ES-I3 (cell line): ENCODE results near the gene SMTN.

Experiments used
- H3K36me3 ChIP-seq: 2 replicates; pipeline ENCODE4 v1.6.1; 2013; ENCODE audit warnings: mild to moderate bottlenecking, low read length, control low read depth, moderate library complexity; ENCODE audit not compliant: insufficient read depth
- H3K4me1 ChIP-seq: 2 replicates; pipeline ENCODE4 v1.6.1; 2013; ENCODE audit warnings: mild to moderate bottlenecking, control low read depth, low read length; ENCODE audit not compliant: insufficient read depth
- H3K9ac ChIP-seq: 2 replicates; pipeline ENCODE4 v1.6.1; 2013; ENCODE audit warnings: low read depth, mild to moderate bottlenecking, low read length, moderate library complexity
- H3K9me3 ChIP-seq: 2 replicates; pipeline ENCODE4 v1.6.1; 2013; ENCODE audit warnings: mild to moderate bottlenecking, low read length, moderate library complexity; ENCODE audit not compliant: control insufficient read depth, insufficient read depth

SMTN gene

GRCh38 chr22:31082606-31083376, 1.7 kb downstream of the SMTN start:
- Histone ChIP-seq H3K9ac (no peak overlapping the region), H3K4me1 (peaks cover 15% of the 10 kb centered on the region), H3K36me3 (no peaks in the 10 kb centered on the region), H3K9me3 (no peaks in the 10 kb centered on the region)

- peak overlapping the region; percentile 74; the same call in 1 of the 2 replicates for H3K9ac ChIP-seq
- no peaks in the 10 kb centered on the region for H3K36me3 ChIP-seq
- H3K4me1 ChIP-seq, result peaks cover 15% of the 10 kb centered on the region
- no peaks in the 10 kb centered on the region for H3K9me3 ChIP-seq
Observed at GRCh38 chr22:31083377-31083768, 2.3 kb downstream of the SMTN start.

- Histone ChIP-seq H3K4me1 (peaks cover 15% of the 10 kb centered on the region), H3K9me3 (no peaks in the 10 kb centered on the region), H3K9ac (peak overlapping the region; percentile 74), H3K36me3 (no peaks in the 10 kb centered on the region)
Observed at GRCh38 chr22:31083923-31084810, 3.0 kb downstream of the SMTN start.

GRCh38 chr22:31084811-31085492, 3.8 kb downstream of the SMTN start:
- H3K4me1 ChIP-seq, result peaks cover 15% of the 10 kb centered on the region

GRCh38 chr22:31085493-31085824, 4.3 kb downstream of the SMTN start:
- H3K4me1 ChIP-seq, result peaks cover 15% of the 10 kb centered on the region
- no peaks in the 10 kb centered on the region for H3K36me3 ChIP-seq
- H3K9me3 ChIP-seq, result no peaks in the 10 kb centered on the region
- peak overlapping the region; percentile 74 for H3K9ac ChIP-seq

More at GRCh38 chr22:31084811-31085492, 3.8 kb downstream of the SMTN start:
- H3K9me3 ChIP-seq, result no peaks in the 10 kb centered on the region
- no peaks in the 10 kb centered on the region for H3K36me3 ChIP-seq
- H3K9ac ChIP-seq, result peak overlapping the region; percentile 74

- Histone ChIP-seq H3K9ac (no peak overlapping the region), H3K36me3 (no peaks in the 10 kb centered on the region), H3K9me3 (no peaks in the 10 kb centered on the region), H3K4me1 (peaks cover 15% of the 10 kb centered on the region)
Observed at GRCh38 chr22:31085928-31086327, 4.8 kb downstream of the SMTN start.

- H3K9me3 ChIP-seq, result no peaks in the 10 kb centered on the region
- no peaks in the 10 kb centered on the region for H3K36me3 ChIP-seq
- peaks cover 15% of the 10 kb centered on the region for H3K4me1 ChIP-seq
- no peak overlapping the region for H3K9ac ChIP-seq
Observed at GRCh38 chr22:31086703-31087330, 5.7 kb downstream of the SMTN start.

GRCh38 chr22:31087744-31088215, 6.7 kb downstream of the SMTN start:
- no peaks in the 10 kb centered on the region for H3K36me3 ChIP-seq
- peaks cover 9% of the 10 kb centered on the region; the same call in 1 of the 2 replicates for H3K4me1 ChIP-seq
- no peak overlapping the region for H3K9ac ChIP-seq
- H3K9me3 ChIP-seq, result no peaks in the 10 kb centered on the region

GRCh38 chr22:31088233-31088986, 7.3 kb downstream of the SMTN start:
- no peaks in the 10 kb centered on the region for H3K9me3 ChIP-seq
- no peaks in the 10 kb centered on the region for H3K36me3 ChIP-seq
- peaks cover 9% of the 10 kb centered on the region; the same call in 1 of the 2 replicates for H3K4me1 ChIP-seq
- H3K9ac ChIP-seq, result no peak overlapping the region

GRCh38 chr22:31089160-31090100, 8.3 kb downstream of the SMTN start:
- Histone ChIP-seq H3K4me1 (peaks cover 5% of the 10 kb centered on the region; the same call in 1 of the 2 replicates), H3K9ac (no peak overlapping the region), H3K9me3 (no peaks in the 10 kb centered on the region), H3K36me3 (no peaks in the 10 kb centered on the region)

- Histone ChIP-seq H3K36me3 (no peaks in the 10 kb centered on the region; the same call in 1 of the 2 replicates), H3K9me3 (no peaks in the 10 kb centered on the region), H3K9ac (no peak overlapping the region), H3K4me1 (peaks cover 5% of the 10 kb centered on the region; the same call in 1 of the 2 replicates)
Observed at GRCh38 chr22:31090217-31091085, 9.3 kb downstream of the SMTN start.
